Measurements from ENCODE around the gene CSK. TPM values are rescaled to one million over a fixed set of nuclear protein-coding genes. Genes with fewer than 3 reads are reported as not detected.
"Not testable (repeated sequence)": the region's sequence is repeated elsewhere in the genome, so short reads cannot be mapped to it uniquely, and the experiment has no call there.

Gene CSK
- polyA plus RNA-seq, 6 donors from 2014 or later: 176 to 273 (median 216) TPM

DNA sequence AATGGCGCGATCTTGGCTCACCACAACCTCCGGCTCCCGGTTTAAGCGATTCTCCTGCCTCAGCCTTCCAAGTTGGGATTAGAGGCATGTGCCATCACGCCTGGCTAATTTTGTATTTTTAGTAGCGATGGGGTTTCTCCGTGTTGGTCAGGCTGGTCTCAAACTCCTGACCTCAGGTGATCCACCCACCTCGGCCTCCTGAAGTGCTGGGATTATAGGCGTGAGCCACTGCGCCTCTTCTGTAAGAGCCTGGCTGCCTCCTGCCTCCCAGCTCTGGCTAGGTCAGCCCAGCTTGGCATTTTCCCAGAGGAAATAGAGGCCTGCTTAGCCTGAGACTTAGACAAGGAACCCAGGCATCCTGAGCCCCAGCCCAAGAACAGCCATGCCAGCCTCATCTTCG lies 4.2 kb downstream of the CSK start:
- H3K36me3 Mint-ChIP-seq: peaks cover 0 to 14% of the 10 kb centered on the region in 2 donors
- ATAC-seq (ENCODE audit: low read depth in 2 of 2); H3K9me3 Mint-ChIP-seq; DNase-seq; H3K27me3 Mint-ChIP-seq: not testable (repeated sequence)
- H3K4me1 Mint-ChIP-seq: peaks cover 69 to 83% (median 81%) of the 10 kb centered on the region in 3 donors
- peak overlapping the region; percentile 88 to 99 (median 96) for H3K4me3 Mint-ChIP-seq
- H3K27ac Mint-ChIP-seq: peak overlapping the region; percentile 67 to 100 (median 96)

DNA sequence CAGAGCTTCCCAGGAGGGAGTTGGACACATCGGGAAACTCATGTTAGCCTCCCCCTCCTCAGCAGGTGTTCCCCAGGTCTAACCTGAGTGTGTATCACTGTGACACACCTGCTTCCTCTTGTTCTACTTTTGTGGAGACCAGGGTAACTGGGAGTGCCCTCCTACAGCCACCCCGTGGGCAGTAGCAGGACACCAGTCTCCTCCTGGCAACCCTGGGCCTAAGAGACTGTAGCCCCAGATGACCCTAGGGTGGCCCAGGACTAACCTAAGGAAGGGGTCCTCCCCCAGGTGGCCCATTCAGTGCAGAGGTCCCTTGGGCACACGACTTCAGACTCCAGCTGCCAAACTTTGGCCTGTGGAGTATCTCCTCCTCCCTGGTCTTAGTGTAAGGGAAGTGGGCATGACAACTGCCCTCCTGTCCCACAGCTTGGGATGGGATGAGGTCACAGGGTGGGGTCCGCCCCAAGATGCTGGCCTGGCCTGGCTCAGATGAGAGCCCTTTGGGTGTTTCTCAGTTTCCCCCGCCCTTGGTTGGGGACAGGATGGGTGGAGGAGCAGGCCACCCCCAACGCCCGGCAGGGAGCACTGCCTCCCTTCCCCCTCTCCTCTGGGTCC lies 4.8 kb downstream of the CSK start:
- Mint-ChIP-seq H3K4me1 (peaks cover 70 to 83% (median 81%) of the 10 kb centered on the region in 3 donors), H3K27ac (peak overlapping the region; percentile 60 to 100 (median 100)), H3K36me3 (peaks cover 0 to 17% of the 10 kb centered on the region in 2 donors), H3K4me3 (peak overlapping the region; percentile 88 to 99 (median 96)), H3K9me3 (no peaks in the 10 kb centered on the region), H3K27me3 (no peaks in the 10 kb centered on the region)
- no peak for ATAC-seq (ENCODE audit: low read depth in 2 of 2)
- no peak for DNase-seq

DNA sequence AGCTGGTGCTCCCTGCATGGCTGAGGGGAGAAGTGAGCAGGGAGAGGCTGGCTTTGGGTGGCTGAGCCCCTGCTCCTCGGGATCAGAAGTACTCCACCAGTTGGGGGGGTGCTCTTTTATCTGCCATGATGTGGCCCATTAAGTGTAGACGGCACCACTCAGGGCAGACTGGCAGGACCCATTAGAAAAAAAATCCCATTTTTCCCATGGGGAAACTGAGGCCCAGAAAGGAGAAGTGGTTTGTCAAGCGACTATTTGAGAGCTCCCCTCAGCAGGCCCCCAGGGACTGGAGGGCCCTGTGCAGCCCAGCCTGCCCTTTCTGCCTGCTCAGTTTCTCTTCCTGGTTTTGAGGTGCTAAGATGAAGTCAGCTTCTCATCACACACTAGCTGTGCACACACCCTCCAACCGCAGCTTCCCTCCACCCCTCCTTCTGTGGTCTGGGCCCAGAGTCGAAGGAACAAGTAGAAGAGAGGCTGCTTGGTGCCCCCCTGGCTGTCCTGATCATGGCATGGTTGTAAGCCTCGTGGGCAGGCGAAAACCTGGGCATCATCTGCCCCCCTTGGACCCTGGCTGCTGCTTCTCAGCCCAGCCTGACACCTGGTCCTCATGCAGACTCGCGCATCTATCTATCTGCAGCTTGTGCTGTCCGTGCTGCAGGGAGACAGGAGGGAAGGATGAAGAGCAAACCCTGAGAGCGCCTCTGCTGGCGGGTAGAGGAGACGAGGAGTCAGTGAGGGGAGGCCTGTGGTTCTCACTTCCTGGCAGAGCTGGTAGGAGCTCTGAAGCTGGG lies 5.6 kb downstream of the CSK start:
- Mint-ChIP-seq H3K27me3 (no peaks in the 10 kb centered on the region), H3K4me1 (peaks cover 76 to 90% (median 89%) of the 10 kb centered on the region in 3 donors), H3K4me3 (peak overlapping the region; percentile 88 to 99 (median 96)), H3K9me3 (no peaks in the 10 kb centered on the region), H3K27ac (peak overlapping the region; percentile 94 to 100 (median 100)), H3K36me3 (peaks cover 0 to 24% of the 10 kb centered on the region in 2 donors)
- peak; percentile 73 to 74 for ATAC-seq (ENCODE audit: low read depth in 2 of 2)
- DNase-seq: peak; percentile 99

DNA sequence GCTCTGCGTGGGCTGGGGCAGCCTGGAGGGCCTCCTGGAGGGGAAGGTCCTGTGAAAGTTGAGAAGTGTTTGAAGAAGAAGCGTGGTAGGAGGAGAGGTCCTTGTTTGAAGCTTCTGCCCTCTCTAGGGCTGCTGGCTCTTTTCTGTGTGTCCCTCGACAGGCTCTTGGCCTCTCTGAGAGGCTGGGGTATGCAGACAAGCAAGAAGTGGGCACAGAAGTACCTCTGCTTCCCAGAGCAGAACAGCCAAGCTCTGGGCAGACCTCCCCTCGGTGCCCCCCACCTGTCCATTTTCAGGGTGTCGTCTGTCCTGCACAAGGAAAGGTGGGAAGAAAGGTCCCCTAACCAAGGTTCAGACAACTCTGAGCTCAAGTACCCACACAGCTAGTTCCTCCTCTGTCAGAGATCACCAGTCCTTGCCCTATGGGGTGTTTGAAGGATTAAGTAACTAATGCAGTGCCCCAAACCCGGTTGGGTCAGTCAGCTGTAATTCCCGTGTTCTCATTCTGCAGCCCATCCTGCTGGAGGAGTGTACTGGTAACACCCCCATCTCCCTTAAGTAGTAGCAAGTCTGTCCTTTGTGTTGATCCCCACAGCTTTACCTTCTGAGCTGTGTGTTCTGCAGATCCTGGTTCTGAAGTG lies 6.3 kb downstream of the CSK start:
- Mint-ChIP-seq H3K4me3 (peak overlapping the region; percentile 88 to 99 (median 96)), H3K27me3 (no peaks in the 10 kb centered on the region), H3K4me1 (peaks cover 77 to 96% (median 96%) of the 10 kb centered on the region in 3 donors), H3K27ac (peak overlapping the region; percentile 94 to 100 (median 100)), H3K36me3 (peaks cover 0 to 17% of the 10 kb centered on the region in 2 donors), H3K9me3 (no peaks in the 10 kb centered on the region)
- ATAC-seq (ENCODE audit: low read depth in 2 of 2) (peak in 1 of 2 donors; percentile 4), DNase-seq (no peak)

DNA sequence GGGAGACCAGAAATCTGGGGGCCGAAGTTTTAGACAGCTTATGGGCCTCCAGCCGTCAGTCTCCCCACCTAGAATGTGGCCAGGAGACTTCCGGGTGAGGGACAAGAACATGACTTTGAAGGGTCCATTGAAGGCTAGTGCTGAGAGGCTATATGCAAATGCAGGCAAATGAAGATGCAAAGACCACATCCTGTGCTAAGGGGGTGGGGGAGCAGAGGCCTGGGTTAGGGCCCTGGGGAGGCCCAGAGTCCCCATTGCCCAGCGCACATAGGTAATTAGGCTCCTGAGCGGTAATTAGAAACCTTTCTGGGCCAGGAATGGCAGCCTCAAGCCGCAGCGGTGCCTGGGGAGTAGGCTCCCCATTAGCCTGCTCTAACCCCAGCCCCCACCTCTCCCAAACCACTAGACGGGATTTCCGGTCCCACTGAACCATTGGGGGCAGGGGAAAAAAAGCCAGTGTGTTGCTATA lies 6.8 kb downstream of the CSK start:
- ATAC-seq (ENCODE audit: low read depth in 2 of 2): peak; percentile 20 to 24
- DNase-seq: peak; percentile 79
- no peaks in the 10 kb centered on the region for H3K9me3 Mint-ChIP-seq
- H3K4me1 Mint-ChIP-seq: peaks cover 77 to 96% (median 96%) of the 10 kb centered on the region in 3 donors
- H3K4me3 Mint-ChIP-seq: peak overlapping the region; percentile 88 to 99 (median 96)
- no peaks in the 10 kb centered on the region for H3K27me3 Mint-ChIP-seq
- peak overlapping the region; percentile 94 to 100 (median 100) for H3K27ac Mint-ChIP-seq
- H3K36me3 Mint-ChIP-seq: peaks cover 0 to 11% of the 10 kb centered on the region in 2 donors

DNA sequence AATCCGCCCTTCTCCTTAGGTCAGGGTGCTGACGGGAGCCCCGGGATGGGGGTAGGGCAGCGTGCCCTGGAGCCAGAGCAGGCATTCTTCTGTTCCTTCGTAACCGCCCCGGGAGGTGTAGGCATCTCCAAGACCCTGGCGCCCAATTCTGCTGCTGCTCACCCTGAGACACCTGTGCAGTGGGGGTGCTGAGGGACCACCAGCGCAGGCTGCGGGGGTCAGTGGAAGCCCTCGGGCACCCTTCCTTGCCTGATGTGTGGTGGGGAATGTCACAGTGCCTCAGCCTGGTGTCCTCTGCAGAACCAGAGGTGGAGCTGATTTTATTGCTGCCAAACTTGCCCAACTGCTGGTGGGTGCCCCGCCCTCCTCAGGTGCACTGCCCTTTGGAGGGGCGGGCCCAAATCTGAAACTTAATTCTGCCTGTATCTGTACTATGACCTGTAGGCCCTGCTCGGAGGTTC lies 7.3 kb downstream of the CSK start:
- ATAC-seq (ENCODE audit: low read depth in 2 of 2): peak; percentile 21 to 22
- DNase-seq: peak; percentile 69
- H3K4me1 Mint-ChIP-seq: peaks cover 73 to 95% (median 92%) of the 10 kb centered on the region in 3 donors
- H3K27ac Mint-ChIP-seq: peak overlapping the region; percentile 94 to 100 (median 100)
- H3K4me3 Mint-ChIP-seq: peak overlapping the region; percentile 88 to 99 (median 96)
- no peaks in the 10 kb centered on the region for H3K27me3 Mint-ChIP-seq
- peaks cover 0 to 11% of the 10 kb centered on the region in 2 donors for H3K36me3 Mint-ChIP-seq
- H3K9me3 Mint-ChIP-seq: no peaks in the 10 kb centered on the region

DNA sequence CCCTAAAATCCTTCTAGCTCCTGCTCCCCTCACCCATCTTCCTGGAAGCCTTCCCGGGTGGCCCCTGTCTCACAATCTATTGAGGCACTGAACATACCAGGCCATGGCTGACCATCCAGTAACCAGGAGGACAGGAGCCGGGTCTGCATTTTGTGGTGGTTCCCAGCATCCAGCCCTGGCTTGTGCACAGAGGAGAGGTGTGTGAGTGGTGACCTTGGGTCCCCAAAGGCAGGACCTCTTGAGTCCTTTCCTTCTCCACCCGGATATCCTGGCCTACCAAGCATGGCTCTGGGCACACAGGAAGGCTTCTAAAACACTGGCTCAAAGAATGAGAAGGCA lies 7.8 kb downstream of the CSK start:
- peak overlapping the region; percentile 94 to 100 (median 100) for H3K27ac Mint-ChIP-seq
- no peak for ATAC-seq (ENCODE audit: low read depth in 2 of 2)
- DNase-seq: no peak
- peak overlapping the region; percentile 88 to 99 (median 96) for H3K4me3 Mint-ChIP-seq
- no peaks in the 10 kb centered on the region for H3K27me3 Mint-ChIP-seq
- H3K36me3 Mint-ChIP-seq: peaks cover 0 to 11% of the 10 kb centered on the region in 2 donors
- no peaks in the 10 kb centered on the region for H3K9me3 Mint-ChIP-seq
- H3K4me1 Mint-ChIP-seq: peaks cover 72 to 94% (median 91%) of the 10 kb centered on the region in 3 donors

DNA sequence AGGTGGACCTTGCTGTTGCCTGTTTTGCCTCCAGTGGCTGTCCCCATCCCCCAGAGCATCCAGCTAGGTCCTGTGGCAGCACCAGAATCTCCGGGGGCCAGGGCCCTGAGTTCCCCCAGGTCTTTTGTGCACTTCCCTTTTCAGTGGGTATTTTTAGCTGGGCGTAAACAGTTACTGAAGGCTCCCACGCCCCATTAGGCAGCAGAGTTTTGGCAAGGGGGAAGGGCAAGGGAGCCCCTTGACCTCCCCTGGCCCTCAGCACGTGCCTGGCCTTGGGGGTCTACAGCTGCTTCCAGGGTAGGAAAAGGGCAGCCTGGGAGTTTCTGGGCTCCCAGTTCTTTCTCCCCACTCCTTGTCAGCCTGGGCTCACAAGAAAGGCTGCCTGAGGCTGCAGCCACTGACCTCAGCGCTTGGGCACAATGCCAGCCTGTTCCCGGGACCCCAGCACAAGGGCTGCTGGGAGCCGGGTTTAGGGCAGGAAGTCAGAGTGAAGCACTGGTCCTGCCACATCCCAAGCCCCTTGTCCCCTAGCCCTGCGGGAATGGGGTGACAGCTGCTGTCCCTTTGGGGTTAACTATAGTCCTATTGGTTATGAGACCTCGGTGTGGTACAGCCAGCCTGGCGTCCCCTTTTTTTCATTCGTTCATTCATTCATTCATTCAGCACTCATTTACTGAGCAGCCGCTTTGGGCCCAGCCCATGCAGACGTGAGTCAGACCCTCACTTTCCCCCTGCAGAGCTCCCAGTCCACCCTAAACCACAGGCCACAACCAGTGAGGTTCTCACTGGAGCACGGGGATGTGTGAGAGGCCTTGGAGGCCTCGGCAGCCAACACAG lies 8.4 kb downstream of the CSK start:
- DNase-seq: peak; percentile 83

DNA sequence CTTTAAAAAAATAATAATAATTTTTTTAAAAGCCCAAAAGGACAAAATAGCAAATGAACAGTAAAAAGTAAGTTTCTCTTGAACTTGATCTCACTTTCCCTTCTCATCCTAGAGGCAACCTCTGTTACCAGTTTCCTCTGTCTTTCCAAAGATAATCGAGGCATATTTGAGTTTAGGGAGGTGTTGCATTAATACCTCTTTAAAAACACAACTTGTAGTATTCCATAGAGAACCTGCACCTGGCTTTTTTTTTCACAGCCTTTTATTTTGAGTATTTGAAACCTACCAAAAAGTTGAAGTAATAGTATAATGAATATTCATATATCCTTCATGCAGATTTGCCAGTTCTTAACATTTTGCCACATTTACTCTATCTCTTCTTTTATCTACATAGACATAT lies 9.1 kb downstream of the CSK start:
- DNase-seq (no peak), ATAC-seq (ENCODE audit: low read depth in 2 of 2) (no peak)
- H3K9me3 Mint-ChIP-seq: no peaks in the 10 kb centered on the region

More for the DNA sequence above, 8.4 kb downstream of the CSK start:
- Mint-ChIP-seq H3K4me3 (peak overlapping the region; percentile 88 to 99 (median 96)), H3K9me3 (no peaks in the 10 kb centered on the region), H3K27ac (peak overlapping the region; percentile 94 to 100 (median 100)), H3K36me3 (peaks cover 0 to 11% of the 10 kb centered on the region in 2 donors), H3K27me3 (no peaks in the 10 kb centered on the region), H3K4me1 (peaks cover 72 to 94% (median 91%) of the 10 kb centered on the region in 3 donors)
- peak; percentile 30 to 31 for ATAC-seq (ENCODE audit: low read depth in 2 of 2)

DNA sequence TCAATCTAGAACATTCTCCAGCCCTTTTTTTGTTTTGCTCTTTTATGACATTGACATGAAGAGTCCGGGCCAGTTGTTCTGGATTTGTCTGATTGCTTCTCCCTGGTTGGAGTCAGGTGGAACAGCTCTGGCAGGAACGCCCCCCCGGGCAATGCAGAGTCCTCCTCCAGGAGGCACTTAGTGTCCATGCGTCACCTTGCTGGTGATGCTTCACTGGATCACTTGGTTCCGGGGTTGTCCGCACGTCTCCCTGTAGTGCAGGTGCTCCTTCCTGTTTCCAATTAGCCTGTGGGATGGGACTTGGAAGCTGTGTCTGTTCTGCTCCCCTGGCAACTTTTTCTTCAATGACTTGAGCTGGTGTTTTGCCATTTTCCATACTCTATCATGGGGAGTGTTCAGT lies 9.8 kb downstream of the CSK start:
- DNase-seq: no peak
- no peaks in the 10 kb centered on the region for H3K9me3 Mint-ChIP-seq
- H3K4me1 Mint-ChIP-seq: peaks cover 75 to 94% (median 90%) of the 10 kb centered on the region in 3 donors
- no peak for ATAC-seq (ENCODE audit: low read depth in 2 of 2)
- peak overlapping the region; percentile 73 to 99 (median 92) for H3K4me3 Mint-ChIP-seq
- H3K27ac Mint-ChIP-seq: peak overlapping the region; percentile 9 to 100 (median 97)
- no peaks in the 10 kb centered on the region for H3K27me3 Mint-ChIP-seq
- H3K36me3 Mint-ChIP-seq: peaks cover 0 to 18% of the 10 kb centered on the region in 2 donors

More for the DNA sequence above, 9.1 kb downstream of the CSK start:
- Mint-ChIP-seq H3K4me3 (peak overlapping the region; percentile 73 to 99 (median 92)), H3K27me3 (no peaks in the 10 kb centered on the region), H3K27ac (peak overlapping the region in 5 of 6 donors; percentile 9 to 100 (median 100)), H3K4me1 (peaks cover 71 to 94% (median 91%) of the 10 kb centered on the region in 3 donors), H3K36me3 (peaks cover 0 to 14% of the 10 kb centered on the region in 2 donors)

DNA sequence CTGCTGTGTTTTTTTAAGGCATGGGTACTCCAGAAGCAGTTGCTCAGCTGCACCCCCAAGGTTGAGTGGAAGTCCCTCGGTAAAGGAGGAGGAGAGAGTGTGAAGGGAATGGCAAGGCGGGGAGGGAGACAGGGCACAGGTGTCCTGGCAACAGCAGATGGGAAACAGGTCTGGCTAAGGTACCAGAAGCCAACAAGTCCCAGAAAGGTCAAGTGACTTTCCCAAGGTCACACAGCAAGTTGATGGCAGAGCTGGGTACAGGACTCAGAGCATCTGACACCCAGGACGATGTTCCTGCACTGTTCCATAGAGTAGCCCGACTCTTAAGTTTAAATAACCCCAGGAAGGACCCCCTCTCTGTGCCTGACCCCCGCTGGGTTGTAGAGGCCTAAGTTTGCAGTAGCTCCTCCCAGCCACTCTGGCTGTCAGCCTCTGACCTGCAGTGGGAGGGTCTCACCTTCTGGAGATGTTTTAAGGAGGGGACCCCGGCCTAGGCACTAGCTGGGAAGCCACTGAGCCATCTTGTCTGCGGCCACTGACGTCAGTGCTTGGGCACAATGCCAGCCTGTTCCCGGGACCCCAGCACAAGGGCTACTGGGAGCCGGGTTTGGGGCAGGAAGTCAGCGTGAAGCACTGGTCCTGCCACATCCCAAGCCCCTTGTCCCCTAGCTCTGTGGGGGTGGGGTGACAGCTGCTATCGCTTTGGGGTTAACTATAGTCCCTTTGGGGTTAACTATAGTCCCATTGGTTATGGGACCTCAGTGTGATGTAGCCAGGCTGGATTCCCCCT lies 10.5 kb downstream of the CSK start:
- no peak for DNase-seq
- Mint-ChIP-seq H3K27ac (peak overlapping the region; percentile 88 to 100 (median 97)), H3K36me3 (peaks cover 0 to 18% of the 10 kb centered on the region in 2 donors), H3K9me3 (no peaks in the 10 kb centered on the region), H3K27me3 (no peaks in the 10 kb centered on the region), H3K4me3 (peak overlapping the region; percentile 73 to 99 (median 92)), H3K4me1 (peaks cover 73 to 94% (median 88%) of the 10 kb centered on the region in 3 donors)
- ATAC-seq (ENCODE audit: low read depth in 2 of 2): no peak

All from naive B cell (primary cell).